Transverse colon (tissue), 3 donors: ENCODE measurements around the gene ARHGAP45.

ENCODE experiments used
- CTCF ChIP-seq, 5 experiments: fragments of 200-600 bp in 3 of 5; fragments of 450-650 bp in 2 of 5; sonication (generic) in 3 of 5; IDR thresholded peaks; 1 replicate in 2 of 5; 2 replicates in 3 of 5; pipeline ENCODE4 v1.5.1; 2016 to 2017; ENCODE audit warnings: antibody characterized with exemption in 5 of 5, inconsistent platforms in 3 of 5, mild to moderate bottlenecking in 2 of 5, moderate library complexity in 1 of 5
- POLR2A ChIP-seq: fragments of 450-650 bp; IDR thresholded peaks from one replicate; pipeline ENCODE4 v1.6.1; 2016; ENCODE audit warnings: antibody characterized with exemption, mild to moderate bottlenecking, moderate library complexity

GRCh38 chr19:1020868-1021425 is 46.0 kb upstream of the ARHGAP45 start, which contains the start of gene TMEM259:
- TF ChIP-seq POLR2A (peak; percentile 68), CTCF (IDR thresholded peaks at IDR 0.05) (no peak)
